GM19397 (cell line): ENCODE data around the gene CASP8.
"Not testable (repeated sequence)": the region's sequence is repeated elsewhere in the genome, so short reads cannot be mapped to it uniquely, and the experiment has no call there.

ENCODE experiments used
- ATAC-seq: cut with Tn5 transposase; IDR thresholded peaks from one replicate; pipeline ENCODE4 v1.9.1; 2021; ENCODE audit warnings: mild to moderate bottlenecking, moderate library complexity; ENCODE audit not compliant: unreplicated experiment

The CASP8 gene

GRCh38 chr2:201269764-201270163 lies 9.4 kb downstream of the CASP8 start:
- no peak for ATAC-seq

DNA sequence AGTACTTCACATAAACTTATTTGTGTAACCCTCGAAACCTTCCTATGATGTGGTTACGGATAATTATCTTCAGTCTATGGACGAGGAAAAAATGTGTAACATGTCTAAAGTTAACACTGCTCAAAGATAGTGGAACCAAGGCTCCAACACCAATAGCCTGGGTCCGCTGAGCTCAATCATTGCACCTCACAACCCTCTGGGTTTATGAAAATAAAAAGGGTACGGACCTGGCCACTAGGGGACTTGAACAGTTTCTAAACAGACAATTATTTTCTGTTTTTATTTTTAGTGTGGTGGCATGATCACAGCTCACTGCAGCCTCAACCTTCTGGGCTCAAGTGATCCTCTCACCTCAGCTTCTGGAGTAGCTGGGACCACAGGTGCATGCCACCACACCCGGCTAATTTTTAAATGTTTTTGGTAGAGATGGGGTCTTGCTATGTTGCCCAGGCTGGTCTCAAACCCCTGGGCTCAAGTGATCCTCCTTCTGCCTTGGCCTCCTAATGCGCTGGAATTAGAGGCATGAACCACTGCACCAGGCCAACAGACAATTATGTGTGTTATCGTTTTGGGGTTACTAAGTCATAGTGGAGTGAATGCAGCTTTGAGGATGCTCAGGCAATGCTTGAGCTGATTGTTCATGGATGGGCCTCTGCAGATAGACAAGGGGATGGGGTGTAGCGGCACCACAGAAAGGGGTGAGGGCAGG lies 10.1 kb downstream of the CASP8 start:
- ATAC-seq = no peak

DNA sequence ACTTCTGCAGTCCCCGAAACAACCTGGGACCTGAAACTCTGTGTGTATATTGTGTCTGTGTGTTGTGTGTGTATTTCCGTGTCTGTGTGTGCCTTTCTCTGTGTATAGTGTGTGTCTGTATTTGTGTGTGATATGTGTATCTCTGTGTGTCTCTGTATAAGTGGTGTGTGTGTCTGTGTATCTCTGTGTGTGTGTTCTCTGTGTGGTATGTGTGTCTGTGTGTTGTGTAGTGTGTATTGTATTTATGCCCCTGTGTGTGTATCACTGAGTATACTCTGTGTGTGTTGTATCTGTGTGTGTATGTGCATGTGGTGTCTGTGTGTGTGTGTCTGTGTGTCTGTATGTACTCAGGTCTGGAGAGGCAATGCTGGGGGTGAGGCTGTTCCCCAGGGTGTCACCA lies 11.6 kb downstream of the CASP8 start:
- no peak for ATAC-seq

- no peak for ATAC-seq
These were observed 13.1 kb downstream of the CASP8 start for GRCh38 chr2:201273330-201273983.

DNA sequence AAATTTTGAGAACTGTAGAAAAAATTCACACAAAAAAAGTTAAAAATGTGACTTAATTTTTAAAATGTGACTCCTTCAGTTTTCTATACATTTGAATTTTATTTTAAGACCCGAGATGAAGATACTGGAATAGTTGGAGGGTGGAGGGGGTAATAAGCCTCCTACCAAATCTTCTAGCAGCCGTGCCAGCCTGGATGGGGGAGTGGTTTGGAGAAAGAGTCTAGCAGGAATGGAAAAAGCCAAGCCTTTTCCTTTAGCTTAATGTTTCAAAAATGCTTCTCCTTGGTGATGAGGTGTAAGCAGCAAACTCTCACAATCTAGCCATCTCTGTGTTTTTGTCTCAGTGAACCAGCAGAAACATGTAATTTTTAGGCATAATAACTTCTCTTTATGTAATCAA lies 14.7 kb downstream of the CASP8 start:
- no peak for ATAC-seq

DNA sequence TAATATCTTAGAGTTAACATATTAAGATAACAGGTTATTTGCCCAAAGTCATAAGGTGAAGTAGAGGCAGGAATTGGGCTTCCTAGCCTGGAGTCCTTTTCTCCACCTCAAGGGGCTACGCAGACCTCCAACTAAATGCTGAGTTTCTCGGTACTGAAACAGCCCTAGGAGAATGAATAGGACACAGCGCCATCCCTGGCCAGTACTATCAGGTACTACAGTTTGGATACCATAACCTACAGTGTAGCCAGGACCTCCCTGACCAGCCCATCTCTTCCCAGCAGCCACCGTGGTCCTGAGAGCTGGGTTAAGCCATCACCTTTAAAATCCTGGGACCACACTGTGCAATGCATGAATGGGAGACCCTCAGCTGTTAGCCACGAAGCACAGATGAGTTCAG lies 15.7 kb downstream of the CASP8 start:
- no peak for ATAC-seq

- no peak for ATAC-seq
These were observed 16.2 kb downstream of the CASP8 start for GRCh38 chr2:201276511-201276910.

DNA sequence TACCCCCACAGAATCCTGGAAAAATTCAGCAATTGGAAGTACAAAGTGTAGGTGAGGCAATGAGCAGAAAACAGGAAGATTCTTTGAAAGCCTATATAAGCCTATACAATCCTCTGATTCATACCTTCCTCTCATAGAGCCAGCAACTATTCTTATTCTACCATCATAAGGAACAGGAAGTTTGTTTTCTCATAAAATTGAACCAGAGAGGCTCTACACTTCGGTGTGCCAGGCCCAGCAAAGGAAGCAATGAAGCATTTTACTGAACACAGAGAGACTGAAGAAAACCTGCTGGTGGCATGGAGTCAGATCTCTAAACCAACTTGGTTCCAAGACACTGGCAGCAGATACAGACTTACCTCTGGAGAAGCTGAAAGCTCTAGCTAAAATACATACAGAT lies 18.7 kb downstream of the CASP8 start:
- no peak for ATAC-seq

DNA sequence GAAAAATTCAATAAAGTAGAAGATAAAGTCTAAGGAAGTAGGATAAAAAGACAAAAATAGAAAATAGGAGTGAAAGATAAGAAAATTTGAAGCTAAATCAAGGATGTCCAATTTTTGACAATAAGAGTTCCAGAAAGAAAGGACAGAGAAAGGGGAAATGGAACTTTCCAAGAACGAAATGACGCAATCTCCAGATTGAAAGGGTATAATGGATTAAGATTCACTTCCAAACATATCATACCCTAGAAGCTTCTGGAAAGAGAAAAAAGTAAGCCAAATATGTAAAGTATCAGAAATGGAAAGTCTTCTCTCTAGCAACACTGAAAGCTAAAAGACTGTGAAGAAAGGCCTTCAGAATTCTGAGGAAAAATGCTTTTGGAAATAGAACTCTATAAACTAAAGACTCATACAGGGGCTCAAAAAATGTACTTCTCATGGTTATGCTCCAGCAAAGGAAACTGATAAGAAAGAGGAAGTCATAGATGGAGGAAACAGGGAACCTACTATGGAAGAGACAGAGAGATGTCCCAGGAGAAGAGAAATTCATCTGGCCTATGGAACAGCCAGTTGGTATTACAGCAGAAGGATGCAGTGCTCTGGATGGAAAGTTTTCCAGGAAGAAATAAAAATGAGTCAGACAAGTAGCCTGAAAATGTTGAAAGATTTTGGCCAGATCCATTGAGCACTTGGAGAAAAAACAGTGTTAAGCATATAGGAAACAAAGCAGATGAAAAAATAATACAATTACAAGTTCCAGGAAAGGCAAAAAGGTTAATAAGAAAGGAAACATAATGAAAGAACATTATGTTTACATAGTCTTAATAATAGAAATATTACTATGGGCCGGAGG lies 20.1 kb downstream of the CASP8 start:
- no peak for ATAC-seq

- ATAC-seq = no peak
These were observed 25.2 kb downstream of the CASP8 start for GRCh38 chr2:201285499-201285898.

- ATAC-seq = not testable (repeated sequence)
These were observed 30.3 kb downstream of the CASP8 start for GRCh38 chr2:201290457-201291148.

- no peak for ATAC-seq
These were observed 38.2 kb downstream of the CASP8 start for GRCh38 chr2:201298462-201299052.

DNA sequence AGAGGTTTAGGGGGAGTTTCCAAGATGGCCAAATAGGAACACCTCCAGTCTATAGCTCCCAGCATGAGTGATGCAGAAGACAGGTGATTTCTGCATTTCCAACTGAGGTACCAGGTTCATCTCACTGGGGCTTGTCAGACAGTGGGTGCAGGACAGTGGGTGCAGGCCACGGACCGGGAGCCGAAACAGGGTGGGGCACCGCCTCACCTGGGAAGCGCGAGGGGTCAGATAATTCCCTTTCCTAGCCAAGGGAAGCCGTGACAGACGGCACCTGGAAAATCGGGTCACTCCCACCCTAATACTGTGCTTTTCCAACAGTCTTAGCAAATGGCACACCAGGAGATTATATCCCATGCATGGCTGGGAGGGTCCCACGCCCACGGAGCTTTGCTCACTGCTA lies 39.6 kb downstream of the CASP8 start:
- ATAC-seq = not testable (repeated sequence)

DNA sequence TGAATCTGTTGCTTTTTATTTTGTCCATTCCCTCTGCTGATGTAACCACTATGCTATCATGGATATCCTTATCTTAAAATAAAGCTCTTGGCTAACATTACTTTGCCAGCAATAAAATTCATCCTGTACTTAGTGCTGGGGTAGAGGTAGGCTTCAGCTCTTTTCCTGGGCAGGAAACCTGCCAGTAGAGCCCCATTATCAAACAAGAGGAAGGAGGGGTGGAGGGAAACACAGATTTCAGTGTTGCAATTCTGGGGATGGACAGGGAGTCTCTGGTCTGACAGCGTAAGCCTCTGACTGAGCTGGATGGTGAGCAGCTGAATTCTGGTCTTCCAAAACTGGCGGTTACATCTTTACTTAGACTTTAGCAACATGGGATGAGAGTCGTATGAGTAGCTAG lies 47.5 kb downstream of the CASP8 start:
- ATAC-seq = no peak

DNA sequence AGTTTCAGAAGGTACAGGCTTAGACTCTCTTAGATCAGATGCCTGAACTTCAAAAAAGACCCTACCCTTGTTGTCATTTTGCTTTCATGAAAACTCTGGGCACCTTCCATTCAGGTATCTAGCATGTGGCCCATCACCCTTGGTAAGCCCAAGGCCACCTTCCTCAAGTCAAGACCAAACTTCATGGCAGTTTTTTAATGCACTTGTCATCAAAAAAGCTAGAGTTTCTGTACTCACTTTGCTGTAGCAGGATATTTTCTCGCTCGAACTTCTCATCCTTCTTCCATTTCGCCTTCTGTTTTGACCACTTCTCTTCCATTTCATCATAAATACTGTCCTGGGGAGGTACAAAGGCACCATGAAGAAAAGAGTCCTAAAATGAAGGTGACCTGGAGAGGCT lies 48.6 kb downstream of the CASP8 start:
- ATAC-seq = no peak

DNA sequence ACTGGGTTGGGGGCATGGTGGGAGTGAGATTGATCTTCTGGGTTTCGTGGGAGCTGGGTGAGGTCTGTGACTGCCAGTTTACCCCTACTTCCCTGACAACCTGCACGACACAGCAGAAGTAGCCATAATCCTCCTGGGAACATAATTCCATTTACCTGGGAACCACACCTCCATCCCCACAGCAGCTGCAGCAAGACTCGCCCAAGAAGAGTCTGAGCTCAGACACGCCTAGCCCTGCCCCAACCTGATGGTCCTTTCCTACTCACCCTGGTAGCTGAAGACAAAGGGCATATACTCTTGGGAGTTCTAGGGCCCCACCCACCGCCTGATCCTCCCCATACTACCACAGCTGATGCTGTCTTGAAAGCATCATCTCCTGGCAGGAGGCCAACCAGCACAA lies 53.0 kb downstream of the CASP8 start:
- no peak for ATAC-seq

DNA sequence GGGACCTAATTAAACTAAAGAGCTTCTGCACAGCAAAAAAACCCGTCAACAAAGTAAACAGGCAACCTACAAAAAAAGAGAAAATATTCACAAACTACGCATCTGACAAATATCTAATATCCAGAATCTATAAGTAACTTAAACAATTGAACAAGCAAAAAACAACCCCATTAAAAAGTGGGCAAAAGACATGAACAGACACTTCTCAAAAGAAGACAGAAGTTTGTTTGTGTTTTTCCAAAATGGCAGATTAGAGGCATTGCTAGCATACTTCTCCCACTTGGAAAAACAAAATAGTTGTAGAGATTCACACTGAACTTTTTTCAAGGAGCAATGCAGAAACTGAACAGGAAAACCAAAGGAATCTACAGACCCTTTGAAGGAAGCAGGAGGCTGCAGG lies 59.2 kb downstream of the CASP8 start:
- no peak for ATAC-seq

DNA sequence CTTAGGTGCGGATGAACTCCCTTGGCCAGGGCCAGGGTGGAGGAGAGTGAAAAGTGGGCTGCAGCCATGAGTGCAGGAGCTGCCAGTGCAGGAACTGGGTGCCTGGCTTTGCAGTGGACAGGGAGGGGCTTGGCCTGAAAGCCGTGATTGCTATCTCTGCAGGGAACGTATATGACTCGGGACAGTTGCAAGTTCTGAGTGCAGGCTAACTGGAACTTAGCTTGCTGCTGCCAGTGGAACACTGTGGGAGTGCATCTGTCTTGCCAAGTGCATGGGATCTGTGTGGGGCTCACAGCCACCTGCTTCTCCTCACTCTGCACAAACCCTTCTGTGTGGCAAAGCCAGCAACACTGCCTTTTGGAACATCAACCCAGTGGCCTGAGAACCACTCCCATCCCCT lies 59.9 kb downstream of the CASP8 start:
- ATAC-seq = no peak

GRCh38 chr2:201320701-201321100 lies 60.4 kb downstream of the CASP8 start:
- no peak for ATAC-seq

GRCh38 chr2:201322772-201323171 lies 62.4 kb downstream of the CASP8 start:
- no peak for ATAC-seq

- no peak for ATAC-seq
These were observed 67.3 kb downstream of the CASP8 start for GRCh38 chr2:201327678-201328077.
